Renal pelvis (tissue), 4 donors: ENCODE measurements around the gene FASN. TPM values are rescaled to one million over a fixed set of nuclear protein-coding genes. Genes with fewer than 3 reads are reported as not detected.
"Not testable (repeated sequence)": the region's sequence is repeated elsewhere in the genome, so short reads cannot be mapped to it uniquely, and the experiment has no call there.

Experiments
- DNase-seq: peaks from one replicate; pipeline ENCODE4 v3.0.0-alpha.2; 2013
- polyA plus RNA-seq, 3 donors: library from polyadenylated mRNA; unstranded; fragments of 120-200 nt; gene quantifications; one replicate each; pipeline ENCODE4 v1.2.1, GENCODE V29; 2013; ENCODE audit not compliant: insufficient read length in 3 of 3

The FASN gene
- polyA plus RNA-seq, 3 donors, result 41.4 to 56.7 (median 50.1) TPM

DNA sequence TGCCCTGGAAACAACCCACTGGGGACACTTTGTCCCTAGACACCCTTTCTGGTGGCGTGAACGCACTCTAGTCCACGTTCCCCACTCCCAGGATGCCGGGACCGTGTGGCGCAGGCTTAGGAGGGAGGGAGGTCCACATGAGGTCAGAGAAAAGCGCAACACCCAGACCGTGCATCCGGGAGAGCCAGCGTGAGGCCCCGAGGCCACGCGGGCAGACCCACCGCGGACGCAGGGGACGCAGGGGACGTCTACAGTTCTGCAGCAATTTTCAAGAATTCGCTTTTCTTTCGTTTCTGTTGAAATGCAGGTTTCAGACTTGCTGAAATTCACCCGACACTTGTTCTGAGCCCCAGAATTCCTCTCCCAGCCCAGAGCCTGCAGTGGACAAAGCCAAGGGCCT, 51.1 kb downstream of the FASN start:
- DNase-seq, result no peak

DNA sequence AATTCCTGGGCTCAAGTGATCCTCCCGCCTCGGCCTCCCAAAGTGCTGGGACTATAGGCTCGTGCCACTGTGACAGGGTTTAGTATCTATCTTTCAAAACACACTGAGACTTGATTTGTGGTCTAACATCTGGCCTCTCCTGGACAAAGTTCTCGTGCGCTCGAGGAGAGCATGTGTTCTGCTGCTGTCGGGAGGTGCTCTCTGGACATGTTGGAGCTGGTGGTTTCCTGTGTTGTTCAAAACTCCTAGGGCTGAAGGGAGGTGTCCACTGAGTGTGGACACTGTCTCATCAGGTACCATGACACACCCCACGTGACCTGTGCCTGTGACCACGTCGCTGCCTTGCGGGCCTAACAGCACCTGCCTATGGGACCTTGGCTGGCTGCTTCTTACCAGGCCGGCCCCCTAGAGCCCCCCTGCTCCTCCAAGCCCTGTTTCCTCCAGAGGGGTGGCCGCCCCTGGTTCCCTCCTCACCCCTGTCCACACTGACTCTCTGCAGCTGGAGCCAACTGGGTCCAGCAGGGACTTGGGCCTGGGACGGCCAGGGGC, 52.0 kb downstream of the FASN start:
- DNase-seq, result no peak

DNA sequence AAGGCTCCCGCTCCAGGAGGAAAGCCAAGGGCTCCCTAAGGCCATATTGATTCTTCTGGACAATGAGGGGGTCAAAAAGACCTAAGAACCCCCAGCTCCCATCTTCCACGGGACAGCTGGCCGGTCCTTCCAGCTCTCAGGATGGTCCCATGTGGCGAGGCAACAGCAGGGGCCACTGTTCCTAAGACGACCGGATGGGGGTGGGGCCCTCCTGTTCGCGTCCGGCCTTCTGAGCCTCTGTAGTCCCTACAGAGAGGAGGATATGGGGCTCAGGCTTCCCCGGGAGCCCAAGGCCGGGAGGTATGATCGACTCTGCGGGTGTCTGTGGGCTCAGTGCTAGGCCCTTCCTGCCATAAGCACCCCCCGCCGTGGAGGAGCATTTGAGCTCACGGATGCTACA, 54.5 kb downstream of the FASN start:
- no peak for DNase-seq

DNA sequence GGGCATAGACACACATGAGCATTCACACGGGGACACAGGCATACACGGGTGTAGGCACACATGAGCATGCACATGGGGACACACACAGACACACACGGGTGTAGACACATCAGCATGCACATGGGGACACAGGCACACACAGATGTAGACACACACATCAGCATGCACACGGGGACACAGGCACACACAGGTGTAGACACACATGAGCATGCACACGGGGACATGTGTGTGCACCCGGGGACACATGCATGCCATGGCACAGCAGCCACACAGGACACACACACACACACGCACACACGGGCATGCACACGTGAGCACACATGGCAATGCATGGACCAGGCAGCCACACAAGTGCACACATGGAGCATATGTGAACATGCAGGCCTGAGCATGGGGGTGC, 55.4 kb downstream of the FASN start:
- no peak for DNase-seq

DNA sequence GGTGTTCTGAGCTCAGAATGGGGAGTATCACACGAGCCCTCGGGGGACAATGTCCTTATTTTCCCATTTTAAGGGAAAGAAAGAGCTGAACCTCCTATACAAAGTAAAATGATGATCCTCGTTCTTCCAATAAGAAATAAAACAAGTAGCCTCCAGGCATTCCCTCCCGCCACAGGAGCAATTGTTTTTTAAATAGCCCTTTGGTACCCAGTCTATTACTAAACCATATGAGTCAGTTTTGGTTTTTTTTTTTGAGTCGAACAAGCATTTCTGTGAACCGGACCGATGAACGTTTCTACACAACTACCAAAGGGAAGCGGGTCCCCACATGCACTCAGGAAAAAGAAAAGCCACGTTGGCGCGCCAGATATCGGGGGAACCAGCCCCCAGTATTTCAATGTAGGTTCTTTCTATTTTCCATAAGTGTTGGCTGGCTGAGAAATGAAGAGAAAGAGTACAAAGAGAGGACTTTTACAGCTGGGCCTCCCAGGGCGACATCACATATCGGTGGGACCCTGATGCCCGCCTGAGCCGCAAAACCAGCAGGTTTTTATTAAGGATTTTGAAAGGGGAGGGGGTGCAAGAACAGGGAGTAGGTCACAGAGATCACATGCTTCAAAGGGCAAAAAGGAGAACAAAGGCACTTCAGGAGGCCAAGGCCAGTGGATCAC, 56.8 kb downstream of the FASN start:
- no peak for DNase-seq

DNA sequence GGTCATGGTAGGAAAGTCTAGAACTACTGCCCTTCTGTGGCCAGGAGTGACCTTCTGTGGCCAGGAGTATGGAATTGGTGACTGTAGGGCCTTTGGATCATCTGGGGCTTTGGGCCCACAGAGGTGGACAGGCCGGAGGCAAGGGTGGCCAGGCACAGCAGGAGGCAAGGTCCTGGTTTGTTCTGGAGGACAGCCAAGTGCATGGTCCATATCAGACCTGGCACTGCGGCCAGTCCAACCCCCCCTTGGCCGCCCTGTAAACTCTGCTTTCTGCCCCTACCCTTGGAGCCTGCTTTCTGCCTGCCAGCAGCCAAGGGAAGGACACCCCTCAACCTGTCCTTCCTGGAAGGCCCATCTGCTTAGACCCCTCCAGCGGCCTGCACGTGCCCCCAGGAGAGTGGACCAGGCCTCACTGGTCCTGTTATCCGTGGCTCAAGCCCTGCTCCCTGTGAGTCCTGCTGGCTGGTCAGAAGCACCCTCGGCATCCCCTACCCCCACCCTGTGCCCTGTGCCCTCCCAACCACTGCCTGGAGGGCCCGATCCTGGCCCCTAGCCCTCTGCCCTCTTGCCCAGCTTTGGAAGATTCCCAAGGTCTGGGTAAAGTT, 58.2 kb downstream of the FASN start:
- DNase-seq, result no peak

DNA sequence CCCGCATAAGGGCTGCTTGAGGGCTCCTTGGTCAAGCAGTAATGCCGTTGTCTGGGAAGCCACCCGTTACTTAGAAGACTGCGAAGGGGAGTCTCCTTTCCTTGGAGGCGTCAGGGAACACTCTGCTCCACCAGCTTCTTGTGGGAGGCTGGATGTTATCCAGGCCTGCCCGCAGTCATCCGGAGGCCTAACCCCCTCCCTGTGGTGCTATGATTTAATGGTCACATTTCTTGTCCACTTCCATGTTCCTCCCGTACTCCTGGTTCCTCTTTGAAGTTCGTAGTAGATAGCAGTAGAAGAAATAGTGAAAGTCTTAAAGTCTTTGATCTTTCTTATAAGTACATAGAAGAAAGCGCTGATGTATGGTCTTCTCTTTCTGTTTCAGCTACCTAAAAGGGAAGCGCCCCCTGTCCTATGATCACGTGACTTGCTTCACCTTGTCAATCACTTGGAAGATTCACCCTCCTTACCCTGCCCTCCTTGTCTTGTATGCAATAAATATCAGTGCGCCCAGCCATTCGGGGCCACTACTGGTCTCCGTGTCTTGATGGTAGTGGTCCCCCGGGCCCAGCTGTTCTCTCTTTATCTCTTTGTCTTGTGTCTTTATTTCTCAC, 59.1 kb downstream of the FASN start:
- DNase-seq, result not testable (repeated sequence)

DNA sequence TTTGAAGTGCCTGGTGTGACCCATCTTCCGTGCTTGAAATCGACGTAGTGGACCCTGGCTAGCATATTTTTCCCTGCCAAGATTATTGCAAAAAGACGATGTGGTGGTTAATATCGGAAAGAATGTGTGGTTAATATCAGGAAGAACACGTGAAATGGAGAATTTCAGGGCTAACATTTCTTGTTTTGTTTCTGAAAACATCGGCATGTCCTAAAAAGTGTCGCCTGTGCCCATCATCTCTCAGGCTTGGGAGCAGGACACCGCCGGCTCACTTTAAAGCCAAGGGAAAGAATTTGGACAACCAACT, 60.2 kb downstream of the FASN start:
- DNase-seq, result no peak

DNA sequence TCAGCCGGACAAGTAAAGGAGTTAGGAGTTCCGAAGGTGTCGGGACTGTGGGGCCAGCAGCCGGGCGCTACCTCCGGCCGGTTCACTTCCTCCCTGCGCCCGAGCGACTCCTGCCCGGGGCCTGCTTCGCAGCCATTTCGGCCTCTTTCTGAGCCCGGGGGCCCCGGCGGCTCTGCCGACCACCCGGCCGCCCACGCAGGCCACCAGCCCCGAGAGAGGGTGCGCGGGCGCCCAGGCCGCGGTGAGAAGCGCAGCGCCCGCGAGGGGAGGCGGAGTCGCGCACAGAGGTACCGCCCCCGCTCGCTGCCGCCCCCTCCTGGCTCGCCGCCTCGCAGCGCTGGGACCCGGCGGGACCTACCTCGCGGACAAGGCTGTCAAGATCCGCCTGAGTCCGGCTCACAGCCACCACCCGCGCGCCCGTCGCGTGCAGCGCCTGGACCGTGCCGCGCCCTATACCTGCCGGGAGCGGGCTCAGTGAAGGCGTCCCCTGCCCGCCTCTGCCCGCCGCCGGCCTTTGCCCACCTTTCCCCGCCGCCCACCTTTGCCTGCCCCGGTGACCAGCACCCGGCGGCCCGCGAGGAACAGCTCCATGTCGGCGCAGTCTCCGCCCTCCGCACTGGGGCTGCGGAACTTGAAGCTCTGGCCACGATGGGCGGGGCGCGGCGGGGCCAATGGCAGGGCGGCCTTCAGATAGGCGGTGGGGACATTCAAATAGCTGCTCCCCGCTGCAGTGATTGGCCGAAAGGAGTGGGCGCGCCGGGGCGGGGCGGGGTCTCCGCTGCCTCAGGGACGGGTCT, 60.7 kb downstream of the FASN start, which contains the start of gene DCXR:
Gene DCXR, minus strand, starts transcription at position 606 of the 797 bp plus-strand sequence. Its CDS starts 15 bp downstream, at position 591.
- DNase-seq, result peak; percentile 97

DNA sequence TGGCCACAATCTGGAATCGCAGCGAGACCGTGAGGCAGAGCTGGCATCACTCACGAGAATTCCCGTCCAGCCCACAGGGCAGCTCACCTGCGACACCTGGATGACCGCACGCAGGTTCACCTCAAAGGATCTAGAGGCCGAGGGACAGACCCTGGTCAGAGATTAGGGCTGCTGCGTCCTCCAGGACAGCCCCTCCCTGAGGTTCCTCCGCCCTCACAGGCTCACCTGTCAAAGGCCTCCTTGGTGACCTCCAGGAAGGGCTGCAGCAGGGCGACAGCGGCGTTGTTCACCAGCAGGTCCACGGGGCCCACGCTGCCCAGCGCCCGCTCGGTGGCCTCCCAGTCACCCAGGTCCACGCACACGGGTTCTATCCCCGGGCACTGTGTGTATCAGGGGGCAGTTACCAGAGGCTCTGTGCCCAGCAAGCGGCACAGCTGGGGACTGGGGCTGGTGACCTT, 61.4 kb downstream of the FASN start:
- no peak for DNase-seq

DNA sequence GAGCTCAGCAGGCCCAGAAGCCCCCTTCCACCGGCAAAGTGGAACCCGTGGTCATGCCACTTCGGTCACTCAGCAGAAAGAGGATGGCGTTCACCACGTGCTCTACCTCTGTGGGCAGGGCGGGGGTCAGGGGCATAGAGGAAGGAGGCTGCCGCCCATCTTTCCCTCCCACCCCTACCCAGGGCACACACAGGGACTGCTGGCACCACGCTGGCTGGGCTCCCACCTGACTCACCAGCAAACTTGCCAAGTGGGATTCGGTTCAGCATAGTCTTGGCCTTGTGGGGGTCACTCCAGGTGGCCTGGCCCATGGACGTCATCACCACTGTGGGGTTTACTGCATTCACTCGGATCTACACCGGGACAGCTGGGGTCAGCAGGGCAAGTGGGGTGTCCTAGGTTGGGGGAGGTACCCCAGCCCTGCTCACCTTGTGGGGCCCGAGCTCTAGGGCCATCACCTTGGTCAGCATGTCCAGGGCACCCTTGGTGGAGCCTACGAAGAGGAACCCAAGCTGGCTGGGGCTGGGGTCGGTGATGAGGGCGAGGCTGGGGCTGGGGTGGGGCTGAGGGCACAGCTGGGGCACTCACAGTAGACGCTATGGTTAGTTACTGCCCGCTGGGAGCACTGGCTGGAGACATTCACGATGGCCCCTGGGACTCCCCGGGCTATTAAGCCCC, 61.9 kb downstream of the FASN start:
- DNase-seq, result no peak

DNA sequence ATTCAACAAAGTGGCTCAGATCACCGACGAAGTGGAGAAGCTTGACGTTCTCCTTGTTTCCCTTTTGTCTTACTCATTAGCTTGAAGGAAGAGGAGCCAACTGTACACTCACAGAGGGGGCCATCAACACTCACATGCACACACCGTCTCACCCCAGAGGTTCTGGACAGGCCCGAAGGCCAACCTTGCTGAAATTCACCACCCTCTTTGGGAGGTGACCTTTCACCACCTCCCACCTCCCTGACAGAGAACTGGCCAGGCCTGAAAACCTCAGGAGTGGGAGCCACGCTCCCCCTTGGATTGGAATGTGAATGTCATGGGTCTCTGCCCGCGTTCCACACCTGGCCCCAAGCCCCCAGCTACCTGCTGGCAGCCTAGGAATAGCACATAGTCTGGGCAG, 62.5 kb downstream of the FASN start:
- DNase-seq, result no peak

DNA sequence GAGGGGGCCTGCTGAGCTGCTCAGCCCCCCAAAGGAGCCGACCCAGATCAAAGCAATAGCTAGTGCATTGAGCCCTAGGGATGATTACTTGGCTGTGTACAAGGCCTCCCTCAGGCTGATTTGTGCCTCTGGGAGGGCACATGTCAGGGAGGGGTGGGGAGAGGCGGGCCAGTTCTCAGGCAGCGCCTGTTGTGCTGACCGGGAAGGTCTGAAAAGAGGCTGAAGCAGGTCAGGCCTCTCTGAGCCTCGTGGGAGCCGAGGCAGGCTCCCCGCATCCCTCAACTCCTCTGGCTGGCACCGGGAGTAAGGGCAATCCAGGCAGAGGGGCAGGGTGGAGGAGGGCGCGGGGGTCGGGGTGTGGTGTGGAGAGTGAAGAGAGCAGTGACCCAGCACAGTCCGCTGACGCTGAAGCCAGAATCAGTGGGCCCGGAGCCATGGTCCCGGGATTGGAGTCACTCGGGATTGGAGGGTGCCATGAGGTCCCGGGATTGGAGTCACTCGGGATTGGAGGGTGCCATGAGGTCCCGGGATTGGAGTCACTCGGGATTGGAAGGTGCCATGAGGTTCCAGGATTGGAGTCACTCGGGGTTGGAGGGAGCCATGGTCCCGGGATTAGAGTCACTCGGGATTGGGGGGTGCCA, 63.5 kb downstream of the FASN start:
- DNase-seq, result no peak

DNA sequence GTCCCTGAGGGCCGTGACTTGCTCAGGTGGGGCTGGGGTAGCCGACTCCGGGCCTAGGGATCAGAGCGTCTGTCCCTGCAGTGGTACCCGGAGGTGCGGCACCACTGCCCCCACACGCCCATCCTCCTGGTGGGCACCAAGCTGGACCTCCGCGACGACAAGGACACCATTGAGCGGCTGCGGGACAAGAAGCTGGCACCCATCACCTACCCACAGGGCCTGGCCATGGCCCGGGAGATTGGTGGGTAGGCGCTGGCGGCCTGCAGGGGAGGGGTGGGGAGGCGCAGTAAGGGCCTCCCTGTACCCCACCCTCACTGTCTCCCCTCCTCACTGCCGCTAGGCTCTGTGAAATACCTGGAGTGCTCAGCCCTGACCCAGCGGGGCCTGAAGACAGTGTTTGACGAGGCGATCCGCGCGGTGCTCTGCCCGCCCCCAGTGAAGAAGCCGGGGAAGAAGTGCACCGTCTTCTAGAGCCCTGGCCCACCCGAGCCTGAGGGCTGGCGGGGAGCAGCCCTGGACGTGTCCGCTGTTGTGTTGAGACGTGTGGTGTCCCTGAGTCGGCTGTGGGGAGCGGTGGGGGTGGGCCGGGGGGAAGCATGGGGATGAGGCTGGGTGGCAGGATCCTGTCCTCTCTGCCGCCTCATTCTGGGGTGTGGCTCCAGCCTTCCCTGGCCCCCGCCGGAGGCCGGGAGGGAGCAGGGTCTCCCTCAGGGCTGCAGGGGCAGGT, 64.5 kb downstream of the FASN start:
- no peak for DNase-seq

DNA sequence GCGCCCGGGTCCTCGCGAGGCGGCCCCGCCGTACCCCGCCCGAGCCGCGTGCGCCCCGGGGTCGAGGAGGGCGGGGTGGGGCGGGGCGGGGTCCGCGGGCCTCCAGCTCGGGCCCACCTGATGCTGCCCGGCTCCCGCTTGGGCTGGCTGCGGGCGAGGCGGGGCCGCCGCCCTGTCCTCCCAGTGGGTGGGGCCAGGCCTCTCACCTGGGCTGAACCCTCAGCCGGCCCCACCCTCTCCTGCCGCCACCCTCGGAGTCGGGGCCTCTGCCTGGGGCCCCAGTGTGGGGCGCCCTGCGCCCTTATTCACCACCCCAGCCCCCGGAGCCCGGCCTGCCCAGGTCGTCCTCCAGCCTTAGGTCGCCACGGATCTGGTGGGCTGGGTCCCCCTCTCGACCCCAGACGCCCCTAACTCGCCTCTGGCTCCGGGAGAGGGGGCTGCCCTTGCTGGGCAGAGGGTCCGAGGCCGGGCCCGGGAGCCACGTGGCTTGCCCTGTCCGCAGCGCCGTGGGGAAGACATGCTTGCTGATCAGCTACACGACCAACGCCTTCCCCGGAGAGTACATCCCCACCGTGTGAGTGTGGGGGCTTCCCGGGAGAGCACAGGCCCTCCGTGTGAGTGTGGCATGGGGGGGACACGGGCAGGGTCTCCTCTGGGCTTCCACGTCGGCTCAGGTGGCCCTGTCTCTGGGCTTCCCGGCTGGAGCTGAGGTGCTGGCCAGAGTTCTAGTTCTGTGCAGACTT, 66.0 kb downstream of the FASN start:
- DNase-seq, result no peak

DNA sequence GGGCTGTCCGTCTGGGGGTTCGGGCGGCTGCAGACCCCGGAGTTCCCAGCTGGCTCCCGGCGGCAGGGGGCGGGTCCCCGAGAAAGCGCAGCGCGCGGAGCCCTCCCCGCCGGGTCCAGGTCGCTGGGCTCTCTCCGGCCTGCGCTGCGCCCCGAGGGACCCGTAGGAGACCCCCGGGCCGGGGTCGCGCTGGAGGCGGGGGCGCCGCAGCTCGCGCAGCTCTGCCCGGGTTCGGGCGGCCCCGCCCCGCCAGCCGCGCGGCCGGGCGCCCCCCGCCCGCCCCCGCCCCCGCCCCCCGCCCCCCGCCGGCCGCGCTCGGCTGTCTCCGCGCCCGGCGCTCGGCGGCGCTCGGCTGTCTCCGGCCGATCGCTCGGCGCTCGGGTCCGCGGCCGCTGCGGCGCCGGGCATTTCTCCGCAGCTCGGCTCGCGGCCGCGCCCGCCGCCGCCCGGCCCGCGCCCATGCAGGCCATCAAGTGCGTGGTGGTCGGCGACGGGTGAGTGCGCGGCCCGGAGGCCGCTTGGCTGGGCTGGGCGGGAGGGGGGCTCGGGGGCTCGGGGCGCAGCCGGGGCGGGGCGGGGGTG, 66.6 kb downstream of the FASN start, which contains the start of gene RAC3:
Gene RAC3, plus strand, starts transcription at position 376 of the 582 bp plus-strand sequence. Its CDS starts 84 bp downstream, at position 460.
- no peak for DNase-seq

DNA sequence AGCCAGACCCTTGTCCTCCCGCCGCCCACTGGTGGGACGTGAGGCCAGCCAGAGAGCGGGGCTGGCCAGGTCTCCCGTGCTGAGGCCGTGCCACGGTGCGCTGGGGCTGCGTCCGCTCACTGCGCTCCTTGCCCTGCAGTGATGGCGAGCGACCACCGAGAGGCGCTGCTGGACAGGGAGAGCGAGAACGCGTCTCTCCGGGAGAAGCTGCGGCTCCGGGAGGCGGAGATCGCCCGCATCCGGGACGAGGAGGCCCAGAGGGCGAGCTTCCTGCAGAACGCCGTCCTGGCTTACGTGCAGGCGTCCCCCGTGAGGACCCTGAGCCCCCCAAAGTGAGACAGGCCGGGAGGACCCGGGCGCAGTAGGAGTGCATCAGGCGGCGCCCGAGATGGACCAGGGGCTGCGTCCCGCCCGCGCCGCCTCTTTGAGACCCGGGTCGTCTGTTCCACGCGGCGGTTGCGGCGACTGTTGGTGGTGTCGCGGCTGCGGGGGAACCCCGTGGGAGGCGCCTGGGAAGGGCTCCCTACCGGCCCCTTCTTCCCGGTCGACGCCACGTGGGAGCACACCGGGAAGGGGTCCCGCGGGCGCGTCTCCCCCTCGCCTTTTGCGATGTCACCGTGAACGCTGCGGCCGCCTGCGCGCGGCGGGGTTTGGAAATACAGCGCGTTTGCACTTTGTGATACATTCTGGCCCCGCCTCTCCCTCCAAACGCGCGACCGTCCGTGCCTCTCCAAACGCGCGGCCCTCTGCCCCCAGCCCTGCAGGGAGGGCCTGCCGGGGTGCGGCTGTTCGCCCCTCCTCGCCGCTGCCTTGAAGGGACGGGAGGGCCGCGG, 67.3 kb downstream of the FASN start:
- no peak for DNase-seq

DNA sequence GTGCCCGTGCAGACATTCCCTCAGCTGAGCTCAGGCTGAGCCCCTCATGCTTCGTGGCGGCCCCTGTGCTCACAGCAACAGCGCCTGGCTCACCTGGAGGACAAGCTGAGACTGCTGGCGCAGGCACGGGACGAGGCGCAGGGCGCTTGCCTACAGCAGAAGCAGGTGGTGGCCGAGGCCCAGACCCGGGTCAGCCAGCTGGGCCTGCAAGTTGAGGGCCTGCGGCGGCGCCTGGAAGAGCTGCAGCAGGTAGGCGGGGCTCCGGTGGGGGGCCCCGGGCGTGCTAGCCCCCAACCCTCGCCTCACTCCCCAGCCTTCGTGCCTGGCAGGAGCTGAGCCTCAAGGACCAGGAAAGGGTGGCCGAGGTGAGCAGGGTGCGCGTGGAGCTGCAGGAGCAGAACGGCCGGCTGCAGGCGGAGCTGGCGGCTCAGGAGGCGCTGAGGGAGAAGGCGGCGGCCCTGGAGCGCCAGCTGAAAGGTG, 68.0 kb downstream of the FASN start:
- no peak for DNase-seq
